SK-N-SH (cell line): ENCODE data around the gene ZC3H12C. TPM values are rescaled to one million over a fixed set of nuclear protein-coding genes. Genes with fewer than 3 reads are reported as not detected.

Source experiments
- CTCF ChIA-PET: fragments of 300-600, 350-600 bp; formaldehyde crosslinking; extraction: SDS; loops from one replicate; lab custom pipeline; 2021; lab: Yijun Ruan, JAX
- POLR2A ChIA-PET: fragments of 350-600 bp; sonication (Branson Sonifier 250); formaldehyde crosslinking; extraction: SDS; loops from one replicate; lab custom pipeline; 2020; ENCODE audit warnings: antibody characterized with exemption, inconsistent platforms; lab: Yijun Ruan, JAX
- DNase-seq: peaks from one replicate; pipeline ENCODE4 v3.0.0; 2012
- H2AFZ ChIP-seq: fragments of 200-600 bp; sonication (generic); 2 replicates; pipeline ENCODE4 v1.8.1; 2016; ENCODE audit warnings: antibody characterized with exemption, mild to moderate bottlenecking, low read depth
- H3F3A ChIP-seq: fragments of 200-600 bp; sonication (generic); replicated peaks from 2 replicates; pipeline ENCODE3; 2016; ENCODE audit warnings: antibody characterized with exemption, mild to moderate bottlenecking; ENCODE audit not compliant: insufficient read depth
- H3K27ac ChIP-seq, 2 experiments: fragments of 200-500 bp in 1 of 2; fragments of 200-600 bp in 1 of 2; sonication (Bioruptor generic) in 1 of 2; sonication (generic), shearing (Covaris generic) in 1 of 2; 2 replicates each; pipeline versions ENCODE4 v1.5.1 to v1.6.1; 2014 to 2016; ENCODE audit warnings: low read depth in 2 of 2, inconsistent platforms in 1 of 2, low read length in 1 of 2, mild to moderate bottlenecking in 1 of 2, mixed read lengths in 1 of 2
- H3K27me3 ChIP-seq: fragments of 200-600 bp; sonication (generic), shearing (Covaris generic); 2 replicates; pipeline ENCODE4 v1.6.1; 2016; ENCODE audit warnings: mixed run types; ENCODE audit not compliant: insufficient read depth
- H3K36me3 ChIP-seq, 2 experiments: fragments of 200-500 bp in 1 of 2; fragments of 200-600 bp in 1 of 2; sonication (Bioruptor generic) in 1 of 2; sonication (generic) in 1 of 2; replicated peaks in 1 of 2; 2 replicates each; pipeline versions ENCODE3 to v1.5.1; 2014 to 2016; ENCODE audit warnings: low read length in 1 of 2, mild to moderate bottlenecking in 1 of 2; ENCODE audit not compliant: insufficient read depth in 2 of 2, control insufficient read depth in 1 of 2
- H3K4me1 ChIP-seq, 2 experiments: fragments of 200-500 bp in 1 of 2; fragments of 200-600 bp in 1 of 2; sonication (Bioruptor generic) in 1 of 2; sonication (generic), shearing (Covaris generic) in 1 of 2; 2 replicates each; pipeline versions ENCODE4 v1.5.1 to v1.6.1; 2014 to 2016; ENCODE audit warnings: low read depth in 1 of 2, low read length in 1 of 2, mixed run types in 1 of 2; ENCODE audit not compliant: insufficient read depth in 2 of 2, control insufficient read depth in 1 of 2
- H3K4me2 ChIP-seq: fragments of 200-600 bp; sonication (generic), shearing (Covaris generic); 2 replicates; pipeline ENCODE4 v1.6.1; 2017; ENCODE audit warnings: mixed run types
- H3K4me3 ChIP-seq, 2 experiments: fragments of 200-500 bp in 1 of 2; fragments of 200-600 bp in 1 of 2; sonication (Bioruptor generic) in 1 of 2; sonication (generic), shearing (Covaris generic) in 1 of 2; 2 replicates each; pipeline versions ENCODE4 v1.5.1 to v1.8.1; 2014 to 2016; ENCODE audit warnings: low read depth in 2 of 2, inconsistent platforms in 1 of 2, low read length in 1 of 2, mild to moderate bottlenecking in 1 of 2, mixed read lengths in 1 of 2, moderate library complexity in 1 of 2
- H3K79me2 ChIP-seq: fragments of 200-600 bp; sonication (generic); 2 replicates; pipeline ENCODE4 v1.8.1; 2017; ENCODE audit warnings: mild to moderate bottlenecking; ENCODE audit not compliant: insufficient read depth
- H3K9ac ChIP-seq: fragments of 200-600 bp; sonication (generic); 2 replicates; pipeline ENCODE4 v1.6.1; 2017; ENCODE audit warnings: mixed run types
- H3K9me2 ChIP-seq: fragments of 200-600 bp; sonication (generic); 2 replicates; pipeline ENCODE4 v1.6.1; 2017; ENCODE audit warnings: mixed run types
- H3K9me3 ChIP-seq: fragments of 200-600 bp; sonication (generic); 2 replicates; pipeline ENCODE4 v1.6.1; 2017; ENCODE audit warnings: mixed run types, mild to moderate bottlenecking, moderate library complexity
- H4K20me1 ChIP-seq: fragments of 200-600 bp; sonication (generic); 2 replicates; pipeline ENCODE4 v1.6.1; 2017; ENCODE audit warnings: mild to moderate bottlenecking, mixed run types; ENCODE audit not compliant: insufficient read depth
- CHD2 ChIP-seq: fragments of 150-350 bp; IDR thresholded peaks from 2 replicates; pipeline ENCODE4 v1.6.1; 2018; ENCODE audit warnings: low read length; ENCODE audit not compliant: partially characterized antibody
- CTCF ChIP-seq: fragments of 200-600 bp; sonication (generic); IDR thresholded peaks from 2 replicates; pipeline ENCODE4 v1.6.1; 2017; ENCODE audit warnings: antibody characterized with exemption, mild to moderate bottlenecking, moderate library complexity
- EZH2phosphoT487 ChIP-seq: fragments of 200-600 bp; sonication (generic); IDR thresholded peaks from 2 replicates; pipeline ENCODE4 v1.6.1; 2017; ENCODE audit warnings: low read depth, mixed run types, mild to moderate bottlenecking, antibody characterized with exemption, moderate library complexity, borderline replicate concordance
- FOXJ3 ChIP-seq: sonication (generic); formaldehyde crosslinking; IDR thresholded peaks from 2 replicates; pipeline ENCODE4 v1.5.1; 2020; ENCODE audit warnings: mild to moderate bottlenecking, missing genetic modification reagents
- GATA2 ChIP-seq: sonication (generic); formaldehyde crosslinking; IDR thresholded peaks from 2 replicates; pipeline ENCODE4 v1.5.0; 2020; ENCODE audit warnings: mild to moderate bottlenecking, missing genetic modification reagents
- IRF3 ChIP-seq: fragments of 150-350 bp; IDR thresholded peaks from 2 replicates; pipeline ENCODE4 v1.6.1; 2016; ENCODE audit warnings: mild to moderate bottlenecking, low read depth, low read length
- JUND ChIP-seq: IDR thresholded peaks from 2 replicates; pipeline ENCODE4 v1.4.0; 2012
- MEF2A ChIP-seq: IDR thresholded peaks from 2 replicates; pipeline ENCODE4 v1.4.0; 2012; ENCODE audit warnings: low read depth, borderline replicate concordance
- MXI1 ChIP-seq: IDR thresholded peaks from 2 replicates; pipeline ENCODE4 v1.6.1; 2012; ENCODE audit warnings: mild to moderate bottlenecking, low read depth, low read length, improper control_type of control experiment
- POLR2AphosphoS5 ChIP-seq: IDR thresholded peaks from 2 replicates; pipeline ENCODE4 v1.6.1; 2012; ENCODE audit warnings: low read depth, low read length
- RCOR1 ChIP-seq: fragments of 150-350 bp; IDR thresholded peaks from 2 replicates; pipeline ENCODE4 v1.6.1; 2017; ENCODE audit warnings: antibody characterized with exemption, low read length
- SIN3A ChIP-seq: IDR thresholded peaks from 2 replicates; pipeline ENCODE4 v1.6.1; 2012; ENCODE audit warnings: low read depth, mild to moderate bottlenecking, low read length, moderate library complexity, borderline replicate concordance
- SMC3 ChIP-seq: IDR thresholded peaks from 2 replicates; pipeline ENCODE4 v1.6.1; 2012; ENCODE audit warnings: low read depth, low read length, improper control_type of control experiment
- TCF12 ChIP-seq: IDR thresholded peaks from 2 replicates; pipeline ENCODE4 v1.4.0; 2012
- TEAD4 ChIP-seq: IDR thresholded peaks from 2 replicates; pipeline ENCODE4 v1.4.0; 2012; ENCODE audit warnings: mild to moderate bottlenecking, borderline replicate concordance; ENCODE audit not compliant: insufficient read depth
- WGBS: methylation state at CpG from one replicate; pipeline ENCODE4 v1.1.6; 2017; ENCODE audit warnings: low lambda C conversion rate; 5-methylcytosine and 5-hydroxymethylcytosine counted together
- polyA plus RNA-seq, 3 experiments: library from polyadenylated mRNA; depleted of rRNA; stranded (reverse); fragments of >200 nt; gene quantifications; 2 replicates each; pipeline ENCODE4 v1.2.3, GENCODE V29; 2012
- TF ChIP-seq, protein P1 (sequence below): IDR thresholded peaks from 2 replicates; pipeline ENCODE4; 2012

ZC3H12C gene
- polyA plus RNA-seq, 1 of the 3 experiments (the other 2 are of a cell fraction), result 2.8 TPM

GRCh38 chr11:110098645-110099044, 5.5 kb downstream of the ZC3H12C start:
- Histone ChIP-seq H3K27ac (no peak overlapping the region), H3K4me3 (no peak overlapping the region), H3K27me3 (no peaks in the 10 kb centered on the region), H4K20me1 (no peaks in the 10 kb centered on the region; the same call in 1 of the 2 replicates), H3K36me3 (peaks cover 0 to 10% of the 10 kb centered on the region in 2 experiments), H3F3A (peaks cover 19% of the 10 kb centered on the region), H3K4me2 (no peak overlapping the region), H3K79me2 (peaks cover 96% of the 10 kb centered on the region), H3K9me3 (0 out of 2 replicates have a peak, but pooled peaks cover 4% of the 10 kb centered on the region), H3K9me2 (no peaks in the 10 kb centered on the region), H3K9ac (no peak overlapping the region), H2AFZ (no peak overlapping the region), H3K4me1 (peaks cover 3 to 12% of the 10 kb centered on the region in 2 experiments; a peak in 2 of 4 replicates)
- 97% methylated on average over 1 of the region's 1 CpG for WGBS
- ChIA-PET POLR2A (no interaction called here), CTCF (no interaction called here)
- no peak for DNase-seq
- TF ChIP-seq, protein P1, sequence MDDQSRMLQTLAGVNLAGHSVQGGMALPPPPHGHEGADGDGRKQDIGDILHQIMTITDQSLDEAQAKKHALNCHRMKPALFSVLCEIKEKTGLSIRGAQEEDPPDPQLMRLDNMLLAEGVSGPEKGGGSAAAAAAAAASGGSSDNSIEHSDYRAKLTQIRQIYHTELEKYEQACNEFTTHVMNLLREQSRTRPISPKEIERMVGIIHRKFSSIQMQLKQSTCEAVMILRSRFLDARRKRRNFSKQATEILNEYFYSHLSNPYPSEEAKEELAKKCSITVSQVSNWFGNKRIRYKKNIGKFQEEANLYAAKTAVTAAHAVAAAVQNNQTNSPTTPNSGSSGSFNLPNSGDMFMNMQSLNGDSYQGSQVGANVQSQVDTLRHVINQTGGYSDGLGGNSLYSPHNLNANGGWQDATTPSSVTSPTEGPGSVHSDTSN, result no peak
- no peak for TF ChIP-seq TEAD4
- no peak for TF ChIP-seq CHD2
- no peak for TF ChIP-seq SIN3A

- H3K79me2 ChIP-seq, result peaks cover 88% of the 10 kb centered on the region
- ChIA-PET POLR2A (no interaction called here), CTCF (interaction anchor here (0.7 kb wide), 1 partner anchor 31 kb away, joined by 3 read pairs; no protein-coding TSS in a partner anchor)
- H2AFZ ChIP-seq, result no peak overlapping the region
- peaks cover 4% of the 10 kb centered on the region; the same call in 1 of the 2 replicates for H3K9me3 ChIP-seq
- peaks cover 21% of the 10 kb centered on the region for H3F3A ChIP-seq
- H3K27ac ChIP-seq, result no peak overlapping the region
- no peak overlapping the region for H3K9ac ChIP-seq
- no peak overlapping the region for H3K4me2 ChIP-seq
- WGBS, result 94% methylated on average over 7 of the region's 7 CpGs
- peaks cover 0 to 10% of the 10 kb centered on the region in 2 experiments for H3K36me3 ChIP-seq
- H3K9me2 ChIP-seq, result no peaks in the 10 kb centered on the region
- H3K4me1 ChIP-seq, result peaks cover 0 to 12% of the 10 kb centered on the region in 2 experiments; a peak in 1 of 4 replicates
- no peak for DNase-seq
- H4K20me1 ChIP-seq, result no peaks in the 10 kb centered on the region; the same call in 1 of the 2 replicates
- H3K4me3 ChIP-seq, result no peak overlapping the region
- no peak for TF ChIP-seq SMC3
- TF ChIP-seq CTCF, result no peak
- TF ChIP-seq SIN3A, result no peak
- TF ChIP-seq, protein P1, result no peak
- TF ChIP-seq IRF3, result no peak
- TF ChIP-seq CHD2, result no peak
- no peak for TF ChIP-seq EZH2phosphoT487
- TF ChIP-seq MXI1, result no peak
- TF ChIP-seq FOXJ3 (CRISPR knock-in tag), result no peak
- no peak for TF ChIP-seq RCOR1
- TF ChIP-seq MEF2A, result no peak
- no peak for TF ChIP-seq POLR2AphosphoS5
- no peak for TF ChIP-seq GATA2 (CRISPR knock-in tag)
- TF ChIP-seq TEAD4, result no peak
- no peak for TF ChIP-seq TCF12
- TF ChIP-seq JUND, result no peak
- TF ChIP-seq, all 33 proteins: peak for 0
- no peaks in the 10 kb centered on the region for H3K27me3 ChIP-seq
Observed at GRCh38 chr11:110100476-110101240, 7.5 kb downstream of the ZC3H12C start.
